ENCODE measurements around the gene PEX26. TPM values are rescaled to one million over a fixed set of nuclear protein-coding genes. Genes with fewer than 3 reads are reported as not detected.

The PEX26 gene
- total RNA-seq (2014; rRNA removed; shearing (Covaris generic)) (17.6 and 22.4 TPM in 2 replicates), total RNA-seq (2022) (37.8 and 43.5 TPM in 2 replicates), Bru-seq, nascent RNA (percentile 82 among the genes with signal in this experiment), BruChase-seq, experiment 1, labeled RNA remaining after a 6-hour chase (percentile 95 among the genes with signal in this experiment), BruChase-seq, experiment 2, labeled RNA remaining after a 2-hour chase (percentile 93 among the genes with signal in this experiment)
- long read RNA-seq, partial matches to known transcripts = 0 of 4 reads
- long read RNA-seq, other reads (novel, unspliced or antisense) = 4 of 4 reads

DNA sequence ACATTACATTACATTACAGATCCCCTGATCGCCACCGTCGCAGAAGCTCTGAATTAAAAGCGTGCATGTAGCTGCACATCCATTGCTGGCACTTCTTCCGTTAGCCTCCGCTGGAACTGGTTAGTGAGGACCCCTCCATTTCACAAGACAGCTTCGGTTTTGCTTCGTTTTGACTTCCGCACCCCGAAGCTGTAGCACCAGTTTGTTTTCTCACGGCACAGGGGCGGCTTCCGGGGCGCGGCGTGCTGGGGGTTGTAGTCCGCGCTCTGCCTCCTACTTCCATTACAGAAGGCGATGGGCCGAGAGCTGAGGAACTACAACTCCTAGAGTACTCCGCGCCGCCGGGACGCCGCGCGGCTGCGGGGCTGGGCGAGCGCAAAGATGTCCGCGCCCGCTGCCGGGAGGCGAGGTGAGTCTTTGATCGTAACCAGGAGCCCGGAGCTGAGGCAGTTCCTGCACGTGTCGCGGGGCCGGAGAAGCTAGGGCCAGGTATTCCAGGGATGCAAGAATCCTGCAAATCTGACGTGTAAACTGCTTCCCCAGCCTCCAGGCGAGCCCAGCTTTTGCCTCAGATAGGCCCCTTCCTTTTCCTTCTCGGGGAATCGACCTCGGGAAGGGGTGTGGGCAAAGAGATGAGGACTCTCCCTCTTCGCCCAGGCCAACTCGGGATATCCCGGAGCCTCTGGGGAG is at the start of gene PEX26:
TSS of gene PEX26 (plus strand) at position 352 of the 690 bp plus-strand sequence. CDS start 387 bp downstream, outside the sequence.
- peak within 1 kb of the TSS; percentile 87 for H3K4me3 ChIP-seq (ENCODE audit: low read depth, low read length, poor library complexity, severe bottlenecking)
- no TSS peak for BruUV-seq (replicated peaks)
- H3K36me3 ChIP-seq (ENCODE audit: insufficient read depth, low read length) = peaks cover 39% of the 10 kb centered on the region
- DNase-seq (ENCODE audit: low spot score) = peak; percentile 97
- TF ChIP-seq, protein P1, sequence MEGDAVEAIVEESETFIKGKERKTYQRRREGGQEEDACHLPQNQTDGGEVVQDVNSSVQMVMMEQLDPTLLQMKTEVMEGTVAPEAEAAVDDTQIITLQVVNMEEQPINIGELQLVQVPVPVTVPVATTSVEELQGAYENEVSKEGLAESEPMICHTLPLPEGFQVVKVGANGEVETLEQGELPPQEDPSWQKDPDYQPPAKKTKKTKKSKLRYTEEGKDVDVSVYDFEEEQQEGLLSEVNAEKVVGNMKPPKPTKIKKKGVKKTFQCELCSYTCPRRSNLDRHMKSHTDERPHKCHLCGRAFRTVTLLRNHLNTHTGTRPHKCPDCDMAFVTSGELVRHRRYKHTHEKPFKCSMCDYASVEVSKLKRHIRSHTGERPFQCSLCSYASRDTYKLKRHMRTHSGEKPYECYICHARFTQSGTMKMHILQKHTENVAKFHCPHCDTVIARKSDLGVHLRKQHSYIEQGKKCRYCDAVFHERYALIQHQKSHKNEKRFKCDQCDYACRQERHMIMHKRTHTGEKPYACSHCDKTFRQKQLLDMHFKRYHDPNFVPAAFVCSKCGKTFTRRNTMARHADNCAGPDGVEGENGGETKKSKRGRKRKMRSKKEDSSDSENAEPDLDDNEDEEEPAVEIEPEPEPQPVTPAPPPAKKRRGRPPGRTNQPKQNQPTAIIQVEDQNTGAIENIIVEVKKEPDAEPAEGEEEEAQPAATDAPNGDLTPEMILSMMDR (conservative IDR thresholded peaks at IDR 0.05; ENCODE audit: low read length) = no peak
- intact Hi-C loops (cut with micrococcal nuclease; ENCODE audit: unreplicated experiment) = loop anchor here (2.0 to 5.0 kb wide), 5 partner anchors 53 to 1370 kb away; partner anchors contain the start of genes BCL2L13, C22orf39 and MICAL3
- CTCF ChIA-PET (ENCODE audit: unreplicated experiment) = no interaction called here
- POLR2A ChIA-PET = interaction anchor here (0.5 to 2.4 kb wide), 13 partner anchors 9 to 252 kb away, joined by 3 to 12 read pairs (median 3); no protein-coding TSS in a partner anchor
- peak within 1 kb of the TSS; percentile 85 for H3K4me2 ChIP-seq (ENCODE audit: low read length)
- no peaks in the 10 kb centered on the region for H3K9me2 ChIP-seq (ENCODE audit: insufficient read depth, low read length)
- no peaks in the 10 kb centered on the region for H3K9me3 ChIP-seq (ENCODE audit: low read length)
- no peaks in the 10 kb centered on the region for H4K20me1 ChIP-seq (ENCODE audit: insufficient read depth, low read length)
- H3K4me1 ChIP-seq (ENCODE audit: insufficient read depth, low read length, poor library complexity, severe bottlenecking) = peaks cover 56% of the 10 kb centered on the region
- H3K79me2 ChIP-seq (ENCODE audit: insufficient read depth, low read depth, low read length) = peaks cover 76% of the 10 kb centered on the region
- H3K27ac ChIP-seq (ENCODE audit: low read depth, low read length, poor library complexity, severe bottlenecking) = peak within 1 kb of the TSS; percentile 76
- peak within 1 kb of the TSS; percentile 42; the same call in 1 of the 2 replicates for H2AFZ ChIP-seq (ENCODE audit: low read length)

DNA sequence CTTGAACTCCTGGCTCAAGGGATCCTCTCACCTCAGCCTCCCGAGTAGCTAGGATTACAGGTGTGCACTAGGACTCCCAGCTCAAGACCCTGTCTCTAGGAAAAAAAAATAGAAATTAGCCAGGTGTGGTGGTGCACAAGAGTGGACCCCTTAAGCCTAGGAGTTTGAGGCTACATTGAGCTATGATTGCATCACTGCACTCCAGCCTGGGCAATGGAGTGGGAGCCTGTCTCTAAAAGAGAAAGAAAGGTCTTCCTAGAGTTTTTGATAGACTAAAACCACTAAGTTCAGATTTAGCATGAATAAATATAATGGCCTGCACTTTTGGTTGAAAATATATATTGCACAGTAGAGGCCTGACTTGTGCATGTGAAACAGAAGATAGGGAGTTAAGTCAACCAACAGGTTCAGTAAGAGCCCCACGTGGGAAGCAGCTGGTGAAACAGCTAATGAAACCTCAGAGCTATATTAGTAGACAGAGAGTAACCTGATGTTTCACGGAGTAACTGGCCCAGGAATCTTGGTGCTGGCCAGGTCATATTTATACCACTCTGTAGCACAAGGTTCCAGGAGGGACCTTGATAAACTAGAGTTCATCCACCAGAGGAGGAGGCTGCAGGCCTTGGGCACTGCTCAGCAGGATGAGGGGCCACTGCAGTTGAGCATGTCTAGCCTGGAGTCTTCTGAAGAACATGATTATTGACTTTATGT is 48.8 kb upstream of the PEX26 start:
- Histone ChIP-seq H3K4me2 (ENCODE audit: low read length) (peak overlapping the region; percentile 47), H3K36me3 (ENCODE audit: insufficient read depth, low read length) (no peaks in the 10 kb centered on the region), H2AFZ (ENCODE audit: low read length) (peak overlapping the region; percentile 33; the same call in 1 of the 2 replicates), H3K9me3 (ENCODE audit: low read length) (no peaks in the 10 kb centered on the region), H3K79me2 (ENCODE audit: insufficient read depth, low read depth, low read length) (no peaks in the 10 kb centered on the region; the same call in 1 of the 2 replicates), H3K27ac (ENCODE audit: low read depth, low read length, poor library complexity, severe bottlenecking) (peak overlapping the region; percentile 16), H3K4me1 (ENCODE audit: insufficient read depth, low read length, poor library complexity, severe bottlenecking) (peaks cover 68% of the 10 kb centered on the region), H4K20me1 (ENCODE audit: insufficient read depth, low read length) (no peaks in the 10 kb centered on the region), H3K4me3 (ENCODE audit: low read depth, low read length, poor library complexity, severe bottlenecking) (no peak overlapping the region), H3K9me2 (ENCODE audit: insufficient read depth, low read length) (no peaks in the 10 kb centered on the region)
- POLR2A ChIA-PET = interaction anchor here (0.5 to 6.4 kb wide), 15 partner anchors 15 to 64 kb away, joined by 3 to 48 read pairs (median 4); partner anchors contain the start of gene PEX26
- TF ChIP-seq, protein P1 (conservative IDR thresholded peaks at IDR 0.05; ENCODE audit: low read length) = no peak
- no peak for TF ChIP-seq EZH2phosphoT487 (IDR thresholded peaks at IDR 0.05; ENCODE audit: borderline replicate concordance, low read depth, low read length)
- CTCF ChIA-PET (ENCODE audit: unreplicated experiment) = interaction anchor here (0.5 to 2.1 kb wide), 7 partner anchors 27 to 70 kb away, joined by 3 to 7 read pairs (median 5); no protein-coding TSS in a partner anchor
- no TSS peak for BruUV-seq (replicated peaks)
- intact Hi-C loops (cut with micrococcal nuclease; ENCODE audit: unreplicated experiment) = no loop called here
- DNase-seq (ENCODE audit: low spot score) = peak; percentile 68
